Fibroblast of lung (primary cell): Measurements from ENCODE around the gene STIMATE.

Experiments
- CTCF ChIP-seq, 2 donors: IDR thresholded peaks in 1 of 2; conservative IDR thresholded peaks in 1 of 2; 1 replicate in 1 of 2; 2 replicates in 1 of 2; pipeline ENCODE4 v1.5.1; 2011 to 2012; ENCODE audit warnings: low read length in 2 of 2, control low read depth in 1 of 2, inconsistent platforms in 1 of 2, low read depth in 1 of 2, mild to moderate bottlenecking in 1 of 2
- EZH2 ChIP-seq: IDR thresholded peaks from 2 replicates; pipeline ENCODE4 v1.5.1; 2012; ENCODE audit warnings: low read length, control low read depth, mild to moderate bottlenecking; ENCODE audit errors: missing control alignments

DNA sequence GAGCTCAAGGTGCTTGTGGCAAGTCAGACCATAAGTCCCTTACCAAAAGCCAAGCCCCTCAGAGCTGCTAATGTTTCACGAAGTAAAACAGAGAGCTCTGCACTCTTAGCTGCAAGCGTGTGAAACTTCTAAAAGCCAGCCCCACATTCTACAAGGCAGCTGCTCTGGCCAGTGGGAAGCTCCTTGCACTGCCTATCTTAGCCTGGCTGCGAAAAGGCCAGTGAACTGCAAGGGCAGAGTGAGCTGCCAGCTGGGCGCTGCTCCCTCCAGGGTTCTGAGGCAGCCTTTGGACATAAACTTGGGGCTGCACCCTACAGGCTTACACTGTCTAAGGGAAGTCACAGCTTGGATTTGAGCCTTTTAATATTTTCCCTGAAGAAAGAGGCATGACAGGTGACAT is 60.4 kb downstream of the STIMATE start:
- TF ChIP-seq CTCF (conservative IDR thresholded peaks at IDR 0.05 in 1 of 2, IDR thresholded peaks at IDR 0.05 in 1 of 2; ENCODE audit: low read depth in 1 of 2, low read length in 2 of 2): no peak
- no peak for TF ChIP-seq EZH2
